Tibial nerve (tissue), 3 donors: ENCODE measurements around the gene MSI2.

ENCODE experiments used
- POLR2A ChIP-seq, 2 donors: fragments of 450-650 bp; IDR thresholded peaks; one replicate each; pipeline ENCODE4 v1.6.1; 2017; ENCODE audit warnings: antibody characterized with exemption in 2 of 2, mild to moderate bottlenecking in 2 of 2, moderate library complexity in 2 of 2
- TF ChIP-seq, protein P1 (sequence below), 5 experiments: fragments of 200-600 bp in 3 of 5; fragments of 450-650 bp in 2 of 5; sonication (generic) in 3 of 5; IDR thresholded peaks; one replicate each; pipeline ENCODE4 v1.5.1; 2016 to 2019; ENCODE audit warnings: antibody characterized with exemption in 5 of 5, mild to moderate bottlenecking in 3 of 5, moderate library complexity in 2 of 5

DNA sequence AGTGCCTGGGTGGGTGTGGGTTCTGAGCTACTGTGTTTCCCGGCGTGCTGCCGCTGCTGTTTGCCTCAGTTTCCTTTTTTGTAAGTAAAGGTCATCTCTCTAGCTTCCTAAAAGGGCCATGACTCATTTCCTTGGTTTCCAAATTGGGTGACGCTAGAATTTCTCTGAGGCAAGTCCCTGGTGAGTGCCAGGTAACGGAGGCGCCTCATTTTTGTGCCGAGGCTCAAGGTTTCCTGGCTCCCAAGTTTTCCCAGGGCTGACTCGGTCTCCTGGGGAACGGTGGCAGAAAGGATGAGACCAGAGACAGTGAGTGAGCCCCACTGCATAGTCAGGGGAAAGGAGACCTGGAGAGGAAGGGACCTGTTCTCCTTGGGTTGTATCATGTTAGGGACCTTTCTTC is 20.3 kb downstream of the MSI2 start:
- no peak for TF ChIP-seq POLR2A (IDR thresholded peaks at IDR 0.05)
- TF ChIP-seq, protein P1, sequence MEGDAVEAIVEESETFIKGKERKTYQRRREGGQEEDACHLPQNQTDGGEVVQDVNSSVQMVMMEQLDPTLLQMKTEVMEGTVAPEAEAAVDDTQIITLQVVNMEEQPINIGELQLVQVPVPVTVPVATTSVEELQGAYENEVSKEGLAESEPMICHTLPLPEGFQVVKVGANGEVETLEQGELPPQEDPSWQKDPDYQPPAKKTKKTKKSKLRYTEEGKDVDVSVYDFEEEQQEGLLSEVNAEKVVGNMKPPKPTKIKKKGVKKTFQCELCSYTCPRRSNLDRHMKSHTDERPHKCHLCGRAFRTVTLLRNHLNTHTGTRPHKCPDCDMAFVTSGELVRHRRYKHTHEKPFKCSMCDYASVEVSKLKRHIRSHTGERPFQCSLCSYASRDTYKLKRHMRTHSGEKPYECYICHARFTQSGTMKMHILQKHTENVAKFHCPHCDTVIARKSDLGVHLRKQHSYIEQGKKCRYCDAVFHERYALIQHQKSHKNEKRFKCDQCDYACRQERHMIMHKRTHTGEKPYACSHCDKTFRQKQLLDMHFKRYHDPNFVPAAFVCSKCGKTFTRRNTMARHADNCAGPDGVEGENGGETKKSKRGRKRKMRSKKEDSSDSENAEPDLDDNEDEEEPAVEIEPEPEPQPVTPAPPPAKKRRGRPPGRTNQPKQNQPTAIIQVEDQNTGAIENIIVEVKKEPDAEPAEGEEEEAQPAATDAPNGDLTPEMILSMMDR (IDR thresholded peaks at IDR 0.05) = no peak
